ENCODE data around the gene DPF3. TPM values are rescaled to one million over a fixed set of nuclear protein-coding genes. Genes with fewer than 3 reads are reported as not detected.

DPF3 gene
- total RNA-seq, 6 experiments from 2014 or later, result 4.1 to 6.6 (median 5.4) TPM

- Mint-ChIP-seq H3K4me1 (ENCODE audit: low read depth) (peaks cover 27% of the 10 kb centered on the region), H3K4me3 (no peak overlapping the region), H3K9me3 (no peaks in the 10 kb centered on the region), H3K27ac (no peak overlapping the region), H3K36me3 (ENCODE audit: low read depth) (no peaks in the 10 kb centered on the region), H3K27me3 (ENCODE audit: insufficient read depth) (no peaks in the 10 kb centered on the region; the same call in 1 of the 2 replicates)
- no peak for DNase-seq
- no peak for TF ChIP-seq CTCF (IDR thresholded peaks at IDR 0.05)
These were observed 192.7 kb downstream of the DPF3 start for GRCh38 chr14:72701237-72701565.

- Mint-ChIP-seq H3K27ac (peak overlapping the region; percentile 74), H3K36me3 (ENCODE audit: low read depth) (no peaks in the 10 kb centered on the region)
These were observed 193.3 kb downstream of the DPF3 start for GRCh38 chr14:72700338-72701236.

GRCh38 chr14:72699852-72700257 lies 194.0 kb downstream of the DPF3 start:
- H3K36me3 Mint-ChIP-seq (ENCODE audit: low read depth), result no peaks in the 10 kb centered on the region
- peak; percentile 46 for DNase-seq
- no peak overlapping the region for H3K4me3 Mint-ChIP-seq
- H3K9me3 Mint-ChIP-seq, result no peaks in the 10 kb centered on the region
- no peaks in the 10 kb centered on the region; the same call in 1 of the 2 replicates for H3K27me3 Mint-ChIP-seq (ENCODE audit: insufficient read depth)
- H3K27ac Mint-ChIP-seq, result peak overlapping the region; percentile 74
- peaks cover 27% of the 10 kb centered on the region for H3K4me1 Mint-ChIP-seq (ENCODE audit: low read depth)
- no peak for TF ChIP-seq CTCF (IDR thresholded peaks at IDR 0.05)

More at GRCh38 chr14:72700338-72701236, 193.3 kb downstream of the DPF3 start:
- TF ChIP-seq CTCF (IDR thresholded peaks at IDR 0.05), result no peak
- no peak overlapping the region for H3K4me3 Mint-ChIP-seq
- no peaks in the 10 kb centered on the region; the same call in 1 of the 2 replicates for H3K27me3 Mint-ChIP-seq (ENCODE audit: insufficient read depth)
- peaks cover 27% of the 10 kb centered on the region for H3K4me1 Mint-ChIP-seq (ENCODE audit: low read depth)
- DNase-seq, result no peak
- H3K9me3 Mint-ChIP-seq, result no peaks in the 10 kb centered on the region

GRCh38 chr14:72699443-72699842 lies 194.5 kb downstream of the DPF3 start:
- Mint-ChIP-seq H3K36me3 (ENCODE audit: low read depth) (no peaks in the 10 kb centered on the region), H3K4me1 (ENCODE audit: low read depth) (peaks cover 27% of the 10 kb centered on the region), H3K27ac (peak overlapping the region; percentile 74)

GRCh38 chr14:72692696-72693095 lies 201.2 kb downstream of the DPF3 start:
- TF ChIP-seq CTCF (IDR thresholded peaks at IDR 0.05), result no peak
- H3K27me3 Mint-ChIP-seq (ENCODE audit: insufficient read depth), result no peaks in the 10 kb centered on the region; the same call in 1 of the 2 replicates
- no peak overlapping the region for H3K27ac Mint-ChIP-seq
- peaks cover 25% of the 10 kb centered on the region for H3K36me3 Mint-ChIP-seq (ENCODE audit: low read depth)
- H3K9me3 Mint-ChIP-seq, result no peaks in the 10 kb centered on the region
- H3K4me3 Mint-ChIP-seq, result no peak overlapping the region
- no peak for DNase-seq
- H3K4me1 Mint-ChIP-seq (ENCODE audit: low read depth), result no peaks in the 10 kb centered on the region

More at GRCh38 chr14:72699443-72699842, 194.5 kb downstream of the DPF3 start:
- no peak for DNase-seq
- Mint-ChIP-seq H3K4me3 (no peak overlapping the region), H3K27me3 (ENCODE audit: insufficient read depth) (no peaks in the 10 kb centered on the region; the same call in 1 of the 2 replicates), H3K9me3 (no peaks in the 10 kb centered on the region)
- no peak for TF ChIP-seq CTCF (IDR thresholded peaks at IDR 0.05)
